GM21737 (cell line): ENCODE results near the gene METAP1D.

Experiments used
- ATAC-seq: cut with Tn5 transposase; IDR thresholded peaks from one replicate; pipeline ENCODE4 v1.9.1; 2021; ENCODE audit warnings: mild to moderate bottlenecking, moderate library complexity; ENCODE audit not compliant: unreplicated experiment

Gene METAP1D

DNA sequence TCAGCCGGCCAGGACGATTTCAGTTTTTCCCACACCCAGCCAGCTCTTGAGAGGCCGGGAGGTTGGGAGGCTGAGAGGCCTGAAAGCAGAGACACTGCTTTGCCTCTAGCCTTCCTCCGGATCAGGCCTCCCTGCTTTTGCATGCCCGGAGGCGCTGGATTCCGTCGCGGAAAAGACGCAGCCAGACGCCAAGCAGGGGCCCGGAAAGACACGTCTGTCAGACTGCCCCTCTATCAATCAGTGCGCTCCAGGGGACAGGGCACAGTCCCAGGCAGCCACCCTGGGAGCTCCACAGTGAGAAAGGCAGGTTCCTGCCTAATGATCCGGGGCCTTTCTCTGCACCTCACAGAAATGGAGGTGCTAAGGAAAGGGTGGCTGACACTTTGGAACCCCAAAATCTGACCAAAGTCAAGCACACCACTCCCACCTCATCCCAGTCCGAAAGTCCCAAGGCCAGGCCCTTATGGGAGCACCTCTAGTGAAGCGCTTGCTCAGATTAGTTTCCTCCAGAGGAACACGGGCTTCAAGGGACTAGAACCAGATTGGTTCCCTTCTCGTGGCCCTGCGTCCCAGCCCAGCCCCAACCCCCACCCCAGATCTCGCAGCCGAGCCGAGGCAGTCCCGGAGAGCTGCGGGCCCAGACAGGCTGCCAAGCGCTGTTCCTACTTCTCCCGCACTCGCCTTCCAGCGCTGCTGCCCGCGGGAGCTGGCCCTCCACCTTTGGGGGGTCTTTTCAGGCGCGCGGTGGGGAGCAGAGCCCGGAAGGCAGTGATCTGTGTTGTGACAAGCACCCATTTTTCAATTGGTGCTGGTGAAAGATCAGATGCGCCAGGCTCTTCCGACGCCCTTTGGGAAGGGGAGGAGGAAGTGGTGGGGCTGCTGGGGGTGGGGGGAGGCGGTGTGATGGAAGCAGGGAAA lies 90.5 kb downstream of the METAP1D start:
- no peak for ATAC-seq

DNA sequence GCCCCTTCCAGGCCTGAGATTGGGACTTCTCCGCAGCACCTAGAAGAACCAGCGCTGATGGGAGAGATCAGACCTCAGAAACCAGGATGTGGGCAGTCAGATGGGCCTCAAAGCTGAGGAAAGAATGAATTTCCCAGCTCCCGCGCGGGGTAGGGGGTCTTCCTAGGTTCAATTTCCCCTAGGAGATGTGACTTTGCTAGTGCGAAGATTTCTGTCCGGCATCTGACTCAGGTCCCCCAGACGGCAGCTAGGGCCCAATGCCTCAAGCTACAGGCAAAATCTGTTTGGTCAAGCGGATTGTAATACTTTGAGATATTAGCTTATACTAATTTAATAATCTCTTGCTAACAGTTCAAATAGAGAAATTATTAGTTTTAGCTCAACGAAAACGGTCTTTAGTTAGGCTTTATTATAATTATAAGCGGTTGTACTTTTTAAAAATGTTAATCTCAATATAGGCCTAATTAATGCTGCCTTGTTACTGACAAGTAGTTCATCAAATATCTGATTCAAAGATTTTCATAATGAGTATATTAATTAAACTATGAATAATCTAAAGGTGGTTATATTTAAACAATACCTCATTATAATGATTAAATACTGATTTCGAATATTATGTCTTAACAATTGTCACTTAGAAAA lies 91.4 kb downstream of the METAP1D start:
- no peak for ATAC-seq

DNA sequence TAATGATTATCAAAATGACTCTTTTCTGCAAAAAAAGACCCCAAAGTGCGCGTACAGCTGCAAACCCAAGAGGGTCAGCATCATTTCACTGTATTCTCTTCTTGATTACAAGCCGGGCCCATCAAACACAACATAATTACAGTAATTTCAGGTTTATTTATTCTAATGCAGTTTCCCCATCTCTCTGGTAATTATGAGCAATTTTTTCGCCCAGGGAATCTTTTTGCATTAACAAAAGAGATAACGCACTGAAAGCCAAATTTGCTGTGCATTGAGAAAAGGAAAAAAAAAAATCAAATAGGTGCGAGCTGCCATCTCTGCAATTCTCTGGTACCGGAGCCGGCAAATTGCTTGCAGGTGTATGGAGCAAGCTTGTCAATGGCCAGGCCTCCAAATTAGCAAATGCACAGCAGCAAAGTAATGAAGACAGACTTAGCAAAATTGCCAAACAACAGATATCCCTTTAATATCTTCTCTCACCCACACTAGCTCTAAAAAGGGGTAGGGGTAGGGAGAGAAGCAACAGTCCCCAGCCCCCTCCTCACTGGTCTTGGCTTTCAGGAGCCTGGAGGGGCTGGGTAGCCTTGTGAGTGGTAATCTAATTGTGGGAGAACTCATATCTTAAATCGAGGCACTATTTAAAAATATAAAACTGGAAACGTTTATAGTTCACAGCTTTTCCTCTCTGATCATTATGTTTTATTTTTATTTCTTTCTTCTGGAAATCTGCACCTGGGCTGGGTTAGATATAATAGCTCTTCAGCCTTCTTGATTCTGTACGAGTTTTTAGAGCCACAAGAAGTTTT lies 92.2 kb downstream of the METAP1D start:
- ATAC-seq = no peak

DNA sequence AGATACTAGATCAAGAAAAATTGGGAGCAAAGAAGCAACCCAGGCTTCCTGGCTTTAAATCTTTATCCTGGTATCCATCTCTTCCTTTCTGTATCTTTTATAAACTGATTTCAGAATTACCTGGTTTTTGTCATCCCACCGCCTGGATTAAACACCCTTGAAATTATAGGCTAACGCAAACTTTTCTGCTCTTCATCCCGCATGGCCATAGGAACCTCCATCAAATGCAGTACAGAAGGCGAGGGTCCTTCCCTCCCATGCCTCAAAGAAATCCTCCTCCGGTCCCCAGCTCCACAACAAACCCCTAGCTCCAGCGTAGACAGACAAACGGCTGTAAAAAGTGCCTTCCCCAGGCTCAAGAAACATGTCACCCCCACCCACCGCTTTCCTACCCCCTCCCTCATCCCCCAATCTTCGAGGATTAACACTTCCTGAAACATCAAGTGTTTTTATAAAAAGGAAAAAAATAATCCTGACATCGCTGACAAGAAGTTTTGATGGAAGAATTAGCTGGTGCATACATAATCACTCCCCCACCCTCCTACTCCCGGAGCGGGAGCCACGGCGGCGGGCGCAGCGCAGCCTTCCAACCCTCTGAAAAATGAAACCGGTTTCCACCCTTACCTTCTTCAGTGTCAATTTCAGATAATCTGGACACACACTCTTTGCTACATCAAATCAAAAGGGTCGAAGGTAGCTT lies 93.1 kb downstream of the METAP1D start:
- no peak for ATAC-seq

DNA sequence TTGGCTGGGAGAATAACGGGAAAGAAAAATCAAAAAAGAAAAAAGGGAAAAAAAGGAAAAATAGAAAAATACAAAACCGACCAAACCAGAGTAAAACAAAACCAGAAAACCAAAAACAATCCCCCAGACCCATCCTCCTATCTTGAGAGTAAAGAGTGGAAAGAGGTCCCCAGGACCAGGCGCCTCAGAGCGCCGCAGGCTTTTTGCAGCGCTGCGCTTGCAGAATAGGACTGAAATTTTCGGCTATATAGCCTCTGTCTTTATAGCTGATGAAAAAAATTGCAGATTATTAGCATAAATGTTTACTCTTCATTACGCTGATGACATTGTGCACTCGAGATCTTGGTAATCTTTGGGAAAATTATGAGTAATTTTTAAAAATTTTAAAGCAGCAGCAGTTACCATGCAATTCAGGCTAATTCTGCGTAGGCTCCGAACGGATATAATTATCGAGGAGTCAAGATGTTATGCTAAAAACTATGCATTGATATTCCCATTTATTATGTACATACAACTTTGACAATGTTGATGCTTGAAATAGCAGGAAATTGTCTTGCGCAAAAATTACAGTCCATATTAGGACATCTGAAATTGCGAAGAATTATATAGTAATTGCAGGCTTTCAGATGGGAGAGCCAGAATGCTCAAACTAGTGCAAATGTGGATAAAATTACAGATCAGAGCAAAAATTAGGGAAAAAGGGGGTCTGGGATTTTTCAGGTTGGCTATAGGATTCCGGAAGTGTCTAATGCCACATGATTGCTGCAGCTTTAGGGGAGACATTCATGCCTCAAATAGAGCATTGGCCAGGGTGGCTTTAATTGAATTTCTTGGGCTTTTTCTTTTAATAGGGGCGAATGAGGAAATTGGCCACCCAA lies 93.9 kb downstream of the METAP1D start:
- no peak for ATAC-seq

DNA sequence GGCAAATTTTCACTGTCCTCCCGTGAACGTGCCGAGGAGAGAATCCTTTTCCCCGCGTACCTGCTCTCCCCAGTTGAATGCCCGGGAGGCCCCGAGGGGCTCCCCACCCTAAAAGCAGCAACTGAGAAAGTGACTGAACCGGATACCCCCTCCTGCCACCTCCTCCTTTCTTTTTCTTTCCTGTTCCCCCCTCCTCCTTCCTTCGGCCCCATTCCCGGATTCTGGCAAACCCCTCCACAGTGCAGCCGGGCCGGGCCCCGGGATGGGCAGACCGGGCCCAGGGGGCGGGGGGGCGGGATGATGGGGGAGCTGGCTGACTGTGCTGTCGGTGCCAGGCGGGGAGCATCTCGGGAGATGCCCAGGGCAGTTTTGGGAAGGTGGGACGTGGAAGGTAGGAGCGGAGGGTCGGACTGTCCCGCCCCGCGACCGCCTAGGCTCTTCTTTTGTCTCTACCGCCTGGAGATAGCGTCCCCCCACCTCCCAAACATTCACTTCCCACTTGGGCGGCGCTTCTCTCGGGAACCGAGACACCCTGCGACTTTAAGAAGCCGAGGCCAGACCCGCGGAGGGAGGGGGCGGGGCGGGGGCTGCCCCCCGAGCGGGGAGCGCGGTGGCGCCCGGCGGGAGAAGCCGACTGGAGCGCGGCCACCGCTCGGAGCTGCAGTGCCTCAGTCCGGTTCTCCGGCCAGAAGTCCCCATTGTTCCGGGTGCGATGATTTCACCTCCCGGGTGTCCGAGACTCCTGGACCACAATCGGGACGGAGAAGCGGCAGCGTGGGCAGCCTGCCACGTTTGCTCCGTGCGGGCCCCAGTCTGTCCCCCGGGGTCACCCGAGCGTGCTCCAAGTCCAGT lies 94.8 kb downstream of the METAP1D start:
- no peak for ATAC-seq

DNA sequence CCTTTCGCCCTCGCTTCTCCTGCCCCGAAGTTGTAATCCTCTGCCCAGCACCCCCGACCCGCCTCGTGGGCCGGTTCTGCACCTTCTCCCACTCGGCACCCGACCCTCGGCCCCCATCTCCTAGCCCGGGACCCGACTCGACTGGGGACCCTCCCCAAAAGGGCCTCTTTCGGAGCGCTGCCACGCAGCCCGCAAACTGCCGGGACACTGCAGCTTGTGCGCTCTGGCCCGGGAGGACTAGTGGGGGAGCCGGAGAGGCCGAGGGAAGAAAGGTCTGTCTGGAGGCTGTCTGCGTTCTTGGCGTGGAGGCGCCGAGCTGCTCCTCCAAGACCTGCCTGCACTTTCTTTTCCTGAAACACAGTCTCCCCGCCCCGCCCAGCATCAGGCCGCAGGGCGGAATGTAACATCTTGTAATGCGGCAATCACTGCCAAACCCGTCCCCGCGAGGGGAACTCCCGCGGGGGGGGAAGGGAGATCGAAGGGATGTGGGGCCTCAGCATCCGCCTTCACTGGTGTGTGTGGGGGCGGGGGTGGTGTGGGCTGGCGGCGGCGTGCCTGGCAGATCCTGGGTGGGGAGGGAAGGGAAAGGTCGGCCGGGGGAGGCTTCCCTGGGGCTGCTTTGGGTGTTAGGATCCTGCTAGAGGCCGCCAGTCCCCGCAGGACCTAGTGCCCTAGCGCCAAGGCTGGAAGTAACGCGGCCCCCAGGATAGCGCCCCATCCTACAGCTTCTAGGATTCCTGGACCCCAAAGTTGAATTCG lies 95.6 kb downstream of the METAP1D start:
- no peak for ATAC-seq

DNA sequence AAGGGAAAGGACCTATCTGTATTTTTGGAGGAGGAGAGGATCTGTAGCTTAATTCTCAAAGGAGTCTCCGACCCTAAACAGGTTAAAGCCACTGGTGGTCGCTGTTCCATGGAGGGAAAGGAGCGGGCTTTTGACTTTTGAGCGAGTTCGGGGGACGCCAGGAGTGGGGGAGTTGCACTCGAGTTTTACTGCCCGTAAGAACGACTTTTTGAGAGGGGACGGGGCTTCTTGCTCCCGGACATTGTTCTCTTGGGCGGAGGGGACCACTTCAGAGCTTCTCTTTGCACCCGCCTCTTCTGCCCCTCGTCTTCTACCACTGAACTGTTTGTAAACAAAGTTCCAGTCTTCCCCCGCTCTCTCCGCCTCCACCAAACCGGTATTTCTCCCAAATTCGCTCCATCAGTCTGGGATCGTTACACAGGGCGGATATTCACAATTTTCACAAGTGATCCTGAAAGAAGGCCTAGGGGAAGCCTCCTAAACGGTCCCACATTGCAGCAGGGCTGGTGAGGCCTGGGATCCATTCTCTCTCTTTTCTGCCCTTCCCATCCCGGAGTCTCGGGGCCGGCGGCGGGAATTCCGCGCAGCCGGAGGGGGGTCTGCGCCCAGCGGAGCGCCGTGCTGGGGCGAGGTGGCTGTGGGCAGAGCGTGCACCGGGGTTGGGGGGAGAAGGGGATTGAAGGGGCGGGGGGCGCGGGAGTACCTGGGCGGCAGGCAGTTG lies 96.3 kb downstream of the METAP1D start:
- ATAC-seq = no peak

DNA sequence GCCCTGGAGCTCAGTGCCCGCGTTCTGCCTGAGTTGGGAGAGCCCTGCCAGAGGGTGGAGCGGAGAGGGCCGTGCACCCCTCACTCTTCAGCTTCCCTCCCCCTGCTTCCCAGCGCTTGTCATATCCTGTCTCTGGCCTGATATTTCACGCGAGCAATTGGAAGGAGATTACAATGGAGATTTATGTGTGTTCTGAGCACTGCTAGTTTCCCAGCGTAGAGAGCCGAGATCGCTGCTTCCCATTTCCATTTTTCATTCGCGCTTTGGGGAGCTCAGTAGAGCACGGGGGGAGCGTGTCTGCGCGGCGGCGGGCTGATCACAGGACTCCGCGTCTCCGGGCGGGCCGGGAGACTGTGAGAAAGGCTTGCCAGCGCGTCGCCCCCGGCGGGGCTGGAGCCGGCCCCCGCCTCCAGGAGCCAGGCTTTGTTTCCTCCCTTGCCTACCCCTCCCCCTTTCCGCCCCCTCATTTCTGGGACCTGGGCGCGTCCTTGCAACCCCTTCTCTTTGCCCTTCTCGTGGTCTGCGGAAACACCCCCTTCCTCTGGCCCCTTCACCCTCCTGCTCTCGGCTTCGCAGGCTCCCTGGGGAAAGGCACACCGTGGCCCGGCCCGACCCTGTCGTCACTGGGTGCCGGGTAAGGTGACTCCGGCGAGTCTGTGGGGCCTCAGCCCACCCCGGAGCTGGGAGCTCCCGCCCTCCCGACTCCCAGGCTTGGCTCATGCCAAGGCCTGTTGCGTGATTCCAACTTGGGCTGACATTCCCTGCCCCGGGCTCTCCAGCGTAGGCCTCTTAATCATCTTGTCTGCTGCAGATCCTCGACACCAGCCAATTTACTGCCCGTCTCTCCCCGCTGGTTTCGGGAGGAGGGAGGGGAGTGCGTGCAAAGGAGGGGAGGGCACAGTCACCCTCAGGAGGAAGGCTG lies 97.1 kb downstream of the METAP1D start:
- ATAC-seq = no peak

DNA sequence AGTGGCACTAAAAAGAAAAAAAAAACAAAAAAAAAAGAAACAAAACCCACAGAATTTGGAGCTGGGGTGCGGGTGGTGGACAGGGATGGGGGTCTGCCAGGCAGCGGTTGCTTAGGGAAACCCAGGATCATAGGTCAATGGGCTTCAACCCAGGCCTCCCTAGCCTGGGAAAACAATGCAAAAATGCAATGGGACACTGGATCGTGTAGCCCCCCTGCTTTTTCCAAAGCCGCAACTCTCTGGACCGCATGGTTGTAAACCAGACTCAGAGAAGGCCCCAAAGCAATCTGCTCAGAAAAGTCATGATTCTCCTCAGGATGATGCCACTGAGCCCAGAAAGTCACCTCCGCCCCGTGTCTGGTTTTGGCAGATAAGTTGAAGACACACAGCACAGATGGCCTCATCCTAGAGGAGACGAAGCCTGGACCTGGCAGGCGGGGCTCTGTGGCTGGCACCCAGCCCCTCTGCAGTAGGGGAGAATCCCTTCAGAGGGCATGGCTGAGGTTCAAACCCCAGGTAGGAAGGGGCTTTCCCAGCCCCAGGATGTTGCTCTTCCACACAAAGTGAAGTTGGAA lies 97.9 kb downstream of the METAP1D start:
- no peak for ATAC-seq

DNA sequence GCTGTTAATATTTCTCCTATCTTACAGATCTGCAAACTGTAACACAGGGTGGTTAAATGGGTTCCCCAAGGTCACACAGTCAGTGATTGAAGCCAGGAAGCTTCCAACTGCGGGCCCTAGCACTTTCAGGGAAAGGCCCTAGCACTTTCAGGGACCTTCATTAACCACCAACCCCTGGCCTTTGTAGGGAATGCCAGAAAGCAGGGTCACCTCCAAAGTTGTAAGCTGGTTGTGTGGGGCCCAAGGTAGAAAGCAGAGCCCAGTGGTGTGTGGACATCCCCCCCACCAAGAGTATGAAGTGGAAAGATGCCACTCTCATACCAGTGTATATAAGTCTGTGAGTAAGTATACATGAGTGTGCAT lies 98.5 kb downstream of the METAP1D start:
- no peak for ATAC-seq

DNA sequence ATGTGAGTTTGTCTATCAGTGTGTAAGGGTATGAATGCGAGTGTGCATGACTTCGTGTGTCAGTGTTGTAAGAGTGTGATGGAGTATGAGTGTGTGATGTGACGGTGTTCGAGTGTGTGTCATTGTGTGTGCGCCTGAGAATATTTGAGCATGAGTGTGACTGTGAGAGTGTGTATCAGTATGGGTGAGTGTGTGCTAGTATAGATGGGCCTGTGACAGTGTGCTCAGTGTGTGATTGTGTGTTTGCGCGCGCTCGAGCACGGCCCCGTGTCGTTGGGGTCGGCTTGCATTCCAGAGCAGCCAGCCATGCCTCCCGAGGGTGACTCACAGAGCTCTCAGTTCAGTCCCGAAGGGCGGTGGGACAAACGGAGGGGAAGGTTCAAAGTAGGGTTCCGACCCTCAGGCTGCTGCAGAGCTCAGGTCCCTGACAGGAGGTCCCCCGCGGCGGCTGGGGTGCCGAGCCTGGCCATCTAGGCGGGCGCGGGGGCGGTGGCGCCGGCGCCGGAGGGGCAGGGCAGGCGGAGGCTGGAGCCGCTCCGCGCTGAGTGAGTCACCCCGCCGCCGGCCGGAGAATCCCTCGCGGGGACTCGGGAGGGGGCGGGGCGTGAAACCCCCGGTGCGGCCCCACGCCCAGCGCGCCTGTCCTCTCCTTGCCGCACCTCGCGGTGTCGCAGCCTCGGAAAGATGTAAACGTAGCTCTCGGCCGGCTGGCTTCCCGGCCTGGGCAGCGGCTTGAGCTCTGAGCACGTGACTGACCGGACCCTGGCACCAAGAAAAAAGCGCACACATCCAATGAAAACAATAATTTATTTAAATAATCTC lies 99.1 kb downstream of the METAP1D start:
- no peak for ATAC-seq

DNA sequence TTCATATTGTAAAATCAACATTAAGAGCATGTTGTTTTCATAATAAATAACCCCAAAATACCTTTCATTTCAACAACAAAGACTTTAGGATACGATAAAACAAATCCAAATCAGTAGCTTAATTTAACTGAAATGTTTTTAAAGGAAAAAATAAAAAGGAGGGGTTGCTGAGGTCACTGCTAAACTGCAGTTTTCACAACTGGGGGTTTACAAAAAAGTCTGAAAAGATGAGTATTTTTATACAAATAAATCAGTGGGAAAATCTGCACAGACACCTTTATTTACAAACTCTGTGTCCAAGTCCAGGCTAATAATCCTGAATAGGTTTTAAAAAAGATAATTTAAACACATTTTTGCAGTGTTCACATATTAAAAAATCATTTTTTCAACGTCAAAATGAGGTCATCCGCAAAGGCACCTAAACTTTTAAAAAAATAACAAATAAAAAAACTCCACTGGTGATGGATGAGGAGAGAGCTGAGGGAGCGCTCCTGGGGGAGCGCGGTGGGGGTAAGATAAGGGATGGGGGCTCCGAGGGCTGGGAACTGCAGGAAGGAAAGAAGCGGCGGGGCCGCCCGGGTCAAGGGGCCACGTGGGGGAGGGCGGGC lies 99.8 kb downstream of the METAP1D start:
- ATAC-seq = no peak

DNA sequence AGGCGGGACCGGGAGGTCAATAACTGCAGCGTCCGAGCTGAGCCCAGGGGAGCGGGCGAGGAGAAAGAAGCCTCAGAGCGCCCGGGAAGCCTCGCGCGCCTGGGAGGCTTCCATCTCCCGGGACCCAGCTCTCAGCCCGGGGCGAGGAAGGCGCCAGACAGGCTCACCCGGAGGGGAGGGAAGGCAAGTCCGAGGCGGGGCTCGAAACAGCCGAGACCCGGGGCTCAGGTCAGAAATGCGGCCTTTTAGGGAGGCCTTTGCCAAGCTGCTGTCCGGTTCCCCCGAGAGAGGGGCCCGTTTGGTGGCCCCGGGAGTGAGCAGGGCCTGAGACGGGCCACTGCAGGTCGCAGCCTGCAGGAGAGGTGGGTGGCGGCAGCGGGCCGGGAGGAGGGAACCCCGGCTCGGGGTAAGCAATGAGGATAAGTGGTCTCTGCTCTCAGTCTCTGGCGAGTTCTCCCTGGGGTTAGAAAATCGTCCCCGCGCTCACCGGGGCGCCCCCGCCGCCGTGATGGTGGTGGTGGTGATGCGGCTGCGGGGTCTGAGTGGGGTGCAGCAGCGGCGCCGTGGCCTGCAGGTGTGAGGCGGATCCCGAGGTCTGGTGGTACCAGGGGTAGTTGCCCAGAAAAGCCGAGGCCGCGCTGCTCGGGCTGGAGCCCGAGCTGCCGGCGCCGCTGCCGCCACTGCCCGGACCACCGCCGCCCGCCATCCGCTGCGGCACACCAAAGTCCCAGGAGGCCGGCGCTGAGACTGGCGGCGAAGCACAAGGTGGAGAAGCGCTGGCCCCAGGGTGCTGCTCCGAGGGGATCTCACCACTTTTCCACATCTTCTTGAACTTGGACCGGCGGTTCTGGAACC lies 100.6 kb downstream of the METAP1D start:
- no peak for ATAC-seq
